ENCODE data around the gene MRPS5.

- TF ChIP-seq EZH2phosphoT487 (IDR thresholded peaks at IDR 0.05) (no peak), CTCF (IDR thresholded peaks at IDR 0.05) (no peak)
Observed at GRCh38 chr2:95039363-95039762, 82.2 kb downstream of the MRPS5 start.
